HepG2 (cell line): Measurements from ENCODE around the gene PTH2. TPM values are rescaled to one million over a fixed set of nuclear protein-coding genes. Genes with fewer than 3 reads are reported as not detected.
A peak's percentile ranks its signal among the peaks of the same experiment; 100 is the strongest.

Source experiments
- CEBPZ ChIP-seq: IDR thresholded peaks from 2 replicates; pipeline ENCODE4 v1.6.1; 2012; ENCODE audit warnings: low read length, improper control_type of control experiment
- CREM ChIP-seq, 2 experiments: sonication (generic) in 1 of 2; formaldehyde crosslinking in 1 of 2; IDR thresholded peaks; 2 replicates each; pipeline versions ENCODE4 v1.4.0 to v1.6.1; 2016 to 2020; ENCODE audit warnings: antibody characterized with exemption in 1 of 2, mild to moderate bottlenecking in 1 of 2, missing genetic modification reagents in 1 of 2
- DNMT3B ChIP-seq: conservative IDR thresholded peaks from 2 replicates; pipeline ENCODE4 v1.6.1; 2016; ENCODE audit warnings: missing biosample characterization, control low read depth
- DRAP1 ChIP-seq: IDR thresholded peaks from 2 replicates; pipeline ENCODE4 v1.6.1; 2016; ENCODE audit warnings: missing genetic modification reagents, missing compliant biosample characterization
- FOXO1 ChIP-seq: sonication (generic); formaldehyde crosslinking; IDR thresholded peaks from 2 replicates; pipeline ENCODE4 v1.4.0; 2020; ENCODE audit warnings: missing genetic modification reagents
- GATAD1 ChIP-seq: IDR thresholded peaks from 2 replicates; pipeline ENCODE4 v1.6.1; 2016; ENCODE audit warnings: missing genetic modification reagents, missing compliant biosample characterization
- HBP1 ChIP-seq: IDR thresholded peaks from 2 replicates; pipeline ENCODE4 v1.6.1; 2016; ENCODE audit warnings: low read depth, control low read depth
- HOXA3 ChIP-seq: sonication (generic); formaldehyde crosslinking; IDR thresholded peaks from 2 replicates; pipeline ENCODE4 v1.5.0; 2020; ENCODE audit warnings: missing genetic modification reagents
- NFKBIZ ChIP-seq: IDR thresholded peaks from 2 replicates; pipeline ENCODE4 v1.6.1; 2018; ENCODE audit warnings: missing genetic modification reagents, missing compliant biosample characterization
- PHF20 ChIP-seq: sonication (generic); formaldehyde crosslinking; IDR thresholded peaks from 2 replicates; pipeline ENCODE4 v1.5.0; 2020; ENCODE audit warnings: mild to moderate bottlenecking, missing genetic modification reagents
- RCOR2 ChIP-seq: IDR thresholded peaks from 2 replicates; pipeline ENCODE4 v1.6.1; 2016; ENCODE audit warnings: missing biosample characterization, missing genetic modification reagents
- ZBTB10 ChIP-seq: sonication (generic); formaldehyde crosslinking; IDR thresholded peaks from 2 replicates; pipeline ENCODE4 v1.4.0; 2020; ENCODE audit warnings: missing genetic modification reagents, borderline replicate concordance
- ZBTB25 ChIP-seq: IDR thresholded peaks from 2 replicates; pipeline ENCODE4 v1.6.1; 2018; ENCODE audit warnings: missing genetic modification reagents
- ZNF160 ChIP-seq: sonication (generic); formaldehyde crosslinking; IDR thresholded peaks from 2 replicates; pipeline ENCODE4 v1.8.0; 2022; ENCODE audit warnings: mild to moderate bottlenecking, inconsistent platforms, missing genetic modification reagents
- ZNF224 ChIP-seq: sonication (generic); formaldehyde crosslinking; IDR thresholded peaks from 2 replicates; pipeline ENCODE4 v1.5.0; 2020; ENCODE audit warnings: mild to moderate bottlenecking, missing genetic modification reagents
- ZNF232 ChIP-seq: sonication (generic); formaldehyde crosslinking; IDR thresholded peaks from 2 replicates; pipeline ENCODE4 v1.4.0; 2020; ENCODE audit warnings: missing genetic modification reagents, borderline replicate concordance
- ZNF274 ChIP-seq: sonication (generic); formaldehyde crosslinking; IDR thresholded peaks from 2 replicates; pipeline ENCODE4 v1.5.1; 2020; ENCODE audit warnings: mild to moderate bottlenecking, missing genetic modification reagents
- ZNF562 ChIP-seq: sonication (generic); formaldehyde crosslinking; IDR thresholded peaks from 2 replicates; pipeline ENCODE4 v1.8.0; 2022; ENCODE audit warnings: missing genetic modification reagents, borderline replicate concordance
- ZNF616 ChIP-seq: sonication (generic); formaldehyde crosslinking; IDR thresholded peaks from 2 replicates; pipeline ENCODE4 v1.5.0; 2020; ENCODE audit warnings: low read depth, mild to moderate bottlenecking, missing genetic modification reagents
- ZNF619 ChIP-seq: sonication (generic); formaldehyde crosslinking; IDR thresholded peaks from 2 replicates; pipeline ENCODE4 v1.4.0; 2020; ENCODE audit warnings: mild to moderate bottlenecking, missing genetic modification reagents
- polyA plus RNA-seq, 8 experiments: library from polyadenylated mRNA; depleted of rRNA in 3 of 8; stranded (reverse) in 7 of 8; unstranded in 1 of 8; fragments of >200 nt; fragmentation: Illumina TruSeq in 4 of 8; extraction: Trizol in 4 of 8; gene quantifications; 2 replicates each; pipeline versions ENCODE4 v1.2.1 to v1.2.3, GENCODE V29; 2011 to 2016; ENCODE audit warnings: low read depth in 4 of 8, missing spikeins in 1 of 8, mixed read lengths in 1 of 8; ENCODE audit not compliant: insufficient read depth in 1 of 8
- total RNA-seq, 5 experiments: library from RNA; depleted of rRNA; stranded (reverse); fragments of >200 nt; fragmentation: Illumina TruSeq; extraction: Trizol; gene quantifications; 2 replicates each; pipeline ENCODE4 v1.2.3, GENCODE V29; 2016; ENCODE audit warnings: low read depth in 1 of 5

The PTH2 gene
- total and polyA plus RNA-seq, 2 of the 13 experiments (the other 11 are each of a cell fraction or from before 2014, with no cell fraction given), result not detected

GRCh38 chr19:49453013-49453756 lies 29.9 kb upstream of the PTH2 start, which contains the start of gene ALDH16A1 (continued):
- TF ChIP-seq ZNF232 (no peak), HOXA3 (peak; percentile 46), RCOR2 (peak; percentile 1; the same call in 1 of the 2 replicates), NFKBIZ (CRISPR knock-in tag) (peak; percentile 22; the same call in 1 of the 2 replicates), DRAP1 (CRISPR knock-in tag) (peak; percentile 92), ZBTB25 (0 out of 2 replicates have a peak, but pooled peaks have one; percentile 72), CREM (IDR thresholded peaks at IDR 0.05) (peak; percentile 56), CREM (CRISPR knock-in tag; IDR thresholded peaks at IDR 0.05) (no peak), ZNF562 (no peak), ZNF274 (CRISPR knock-in tag) (peak; percentile 43; the same call in 1 of the 2 replicates), GATAD1 (peak; percentile 89), DNMT3B (CRISPR knock-in tag) (0 out of 2 replicates have a peak, but pooled peaks have one; percentile 44), ZNF616 (CRISPR knock-in tag) (0 out of 2 replicates have a peak, but pooled peaks have one; percentile 30), FOXO1 (CRISPR knock-in tag) (peak; percentile 16; the same call in 1 of the 2 replicates), PHF20 (CRISPR knock-in tag) (peak; percentile 90), ZNF160 (no peak; the same call in 1 of the 2 replicates), ZNF619 (CRISPR knock-in tag) (peak; percentile 70), ZBTB10 (CRISPR knock-in tag) (peak; percentile 25; the same call in 1 of the 2 replicates), ZNF224 (CRISPR knock-in tag) (0 out of 2 replicates have a peak, but pooled peaks have one; percentile 17), CEBPZ (no peak), HBP1 (peak; percentile 17; the same call in 1 of the 2 replicates)
